K562 (cell line): ENCODE data around the gene G6PD. TPM values are rescaled to one million over a fixed set of nuclear protein-coding genes. Genes with fewer than 3 reads are reported as not detected.

Experiments
- CAMTA2 ChIP-seq: fragments of 250-450 bp; sonication (Bioruptor Pico); conservative IDR thresholded peaks from 2 replicates; pipeline ENCODE4 v1.5.1; 2022
- GATAD2A ChIP-seq: fragments of 450-650 bp; IDR thresholded peaks from 2 replicates; pipeline ENCODE4 v1.6.1; 2017
- GATAD2B ChIP-seq: fragments of 450-650 bp; IDR thresholded peaks from 2 replicates; pipeline ENCODE4 v1.6.1; 2017; ENCODE audit warnings: mild to moderate bottlenecking, borderline replicate concordance
- MXI1 ChIP-seq: IDR thresholded peaks from 2 replicates; pipeline ENCODE4 v1.6.1; 2011; ENCODE audit warnings: low read depth, mild to moderate bottlenecking, improper control_type of control experiment, low read length
- PREB ChIP-seq: sonication (generic); formaldehyde crosslinking; IDR thresholded peaks from 2 replicates; pipeline ENCODE4 v1.8.1; 2023; ENCODE audit warnings: mild to moderate bottlenecking, missing genetic modification reagents
- RBM14 ChIP-seq: fragments of 200-400 bp; formaldehyde crosslinking; IDR thresholded peaks from 2 replicates; pipeline ENCODE4 v1.6.1; 2018; ENCODE audit warnings: low read depth, mild to moderate bottlenecking, low read length, moderate library complexity, borderline replicate concordance; ENCODE audit not compliant: insufficient read depth
- SETDB1 ChIP-seq: IDR thresholded peaks from one replicate; pipeline ENCODE4 v1.6.1; 2012; ENCODE audit warnings: low read length, control low read depth, inconsistent platforms
- SMARCC2 ChIP-seq: fragments of 450-650 bp; IDR thresholded peaks from 2 replicates; pipeline ENCODE4 v1.6.1; 2017; ENCODE audit warnings: antibody characterized with exemption, moderate library complexity, mild to moderate bottlenecking, low read depth
- SPI1 ChIP-seq: IDR thresholded peaks from 2 replicates; pipeline ENCODE4 v1.6.1; 2011; ENCODE audit warnings: low read depth, low read length, control low read depth, borderline replicate concordance
- VEZF1 ChIP-seq: fragments of 200-800 bp; sonication (Bioruptor generic); IDR thresholded peaks from 2 replicates; pipeline ENCODE4 v1.6.1; 2017; ENCODE audit warnings: missing genetic modification characterization, missing compliant biosample characterization
- WHSC1 ChIP-seq: IDR thresholded peaks from one replicate; pipeline ENCODE4 v1.6.1; 2012; ENCODE audit warnings: low read length, control low read depth, inconsistent platforms
- ZFP91 ChIP-seq: sonication (generic); formaldehyde crosslinking; IDR thresholded peaks from 2 replicates; pipeline ENCODE4 v1.8.0; 2022; ENCODE audit warnings: mild to moderate bottlenecking, missing genetic modification reagents
- ZNF347 ChIP-seq: fragments of 450-650 bp; formaldehyde crosslinking; IDR thresholded peaks from 2 replicates; pipeline ENCODE4 v1.4.0; 2020; ENCODE audit warnings: low read depth, mild to moderate bottlenecking, moderate library complexity
- ZNF512 ChIP-seq: IDR thresholded peaks from 2 replicates; pipeline ENCODE4 v1.6.1; 2016; ENCODE audit warnings: missing genetic modification characterization, missing compliant biosample characterization
- ZNF695 ChIP-seq: fragments of 450-650 bp; formaldehyde crosslinking; IDR thresholded peaks from 2 replicates; pipeline ENCODE4 v1.4.0; 2020; ENCODE audit warnings: mild to moderate bottlenecking, moderate library complexity
- ZNF830 ChIP-seq: fragments of 250-450 bp; sonication (Bioruptor Pico); IDR thresholded peaks from 2 replicates; pipeline ENCODE4 v1.5.0; 2021; ENCODE audit warnings: mild to moderate bottlenecking
- ZZZ3 ChIP-seq: fragments of 450-650 bp; IDR thresholded peaks from 2 replicates; pipeline ENCODE4 v1.6.1; 2016; ENCODE audit warnings: antibody characterized with exemption, mild to moderate bottlenecking, moderate library complexity
- polyA plus RNA-seq, 8 experiments: library from polyadenylated mRNA; depleted of rRNA in 4 of 8; stranded (reverse) in 5 of 8; unstranded in 3 of 8; fragments of >200 nt; fragmentation: Nextera tagmentation in 2 of 8; fragmentation: Illumina TruSeq in 1 of 8; extraction: Ambion mirVana in 2 of 8; extraction: Trizol in 1 of 8; gene quantifications; 2 replicates each; pipeline versions ENCODE4 v1.2.1 to v1.2.3, GENCODE V29; 2011 to 2014; ENCODE audit warnings: inconsistent platforms in 1 of 8, missing spikeins in 1 of 8
- total RNA-seq, 7 experiments: library from RNA; depleted of rRNA in 6 of 7; stranded (reverse); fragments of >200 nt in 6 of 7; fragmentation: Illumina TruSeq in 2 of 7; extraction: Trizol in 2 of 7; gene quantifications; 2 replicates each; pipeline versions ENCODE4 v1.2.1 to v1.2.3, GENCODE V29; 2011 to 2021; ENCODE audit warnings: low replicate concordance in 1 of 7
- TF ChIP-seq, protein P1 (sequence below): fragments of 250-450 bp; sonication (Bioruptor Pico); IDR thresholded peaks from 2 replicates; pipeline ENCODE4 v1.5.0; 2021
- TF ChIP-seq, protein P2 (sequence below): sonication (generic); formaldehyde crosslinking; IDR thresholded peaks from 2 replicates; pipeline ENCODE4 v1.9.0; 2022; ENCODE audit warnings: mild to moderate bottlenecking, missing genetic modification reagents
- TF ChIP-seq, protein P3 (sequence below): conservative IDR thresholded peaks from 2 replicates; pipeline ENCODE4 v1.6.1; 2011; ENCODE audit warnings: low read depth, mild to moderate bottlenecking, low read length; ENCODE audit not compliant: control insufficient read depth

Gene G6PD
- total and polyA plus RNA-seq, 9 of the 15 experiments (the other 6 are each of a cell fraction or from before 2014, with no cell fraction given): 2.9 to 222 (median 66.4) TPM

DNA sequence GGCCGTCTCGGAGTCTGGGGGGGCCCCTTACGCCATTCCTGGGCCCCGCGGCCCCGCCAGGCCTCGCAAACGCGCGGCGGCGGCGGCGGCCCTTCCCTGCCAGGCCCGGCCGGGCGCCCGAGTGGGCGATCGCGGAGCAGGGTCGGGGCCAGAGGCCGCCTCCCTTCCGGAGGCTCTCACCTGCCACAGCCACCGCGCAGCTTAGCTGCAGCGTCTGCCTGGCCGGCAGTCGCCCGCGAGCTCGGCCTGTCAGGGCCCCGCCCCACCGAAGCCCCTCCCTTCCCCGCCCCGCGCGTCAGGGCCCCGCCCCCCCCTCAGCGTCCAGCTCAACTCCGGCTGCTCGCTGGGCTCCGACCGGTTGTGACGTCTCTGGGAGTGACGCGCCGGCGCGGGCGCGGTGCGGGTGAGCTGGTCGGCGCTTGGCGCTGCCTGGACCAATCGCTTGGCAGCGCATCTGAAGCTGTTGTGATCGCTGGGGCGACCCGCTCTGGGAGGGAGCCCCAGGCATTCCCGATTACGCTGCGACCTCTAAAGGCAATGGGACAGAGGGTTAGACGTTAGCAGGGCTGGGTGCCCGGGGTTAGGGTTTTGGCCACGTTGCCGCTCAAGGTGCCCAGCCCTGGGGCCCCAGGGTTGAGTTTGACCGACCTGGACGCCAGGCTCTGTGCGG is 56.1 kb downstream of the G6PD start, which contains the start of gene SLC10A3 (continued):
- TF ChIP-seq ZZZ3 (no peak), GATAD2B (peak; percentile 73), WHSC1 (no peak), RBM14 (no peak), ZFP91 (CRISPR knock-in tag) (no peak), SMARCC2 (no peak), SPI1 (no peak), SETDB1 (no peak), ZNF512 (tag) (no peak), ZNF347 (no peak), ZNF695 (CRISPR knock-in tag) (no peak), GATAD2A (no peak), VEZF1 (CRISPR knock-in tag) (peak; percentile 85), PREB (no peak), MXI1 (no peak), ZNF830 (no peak), CAMTA2 (CRISPR knock-in tag) (no peak)
- TF ChIP-seq, protein P1, sequence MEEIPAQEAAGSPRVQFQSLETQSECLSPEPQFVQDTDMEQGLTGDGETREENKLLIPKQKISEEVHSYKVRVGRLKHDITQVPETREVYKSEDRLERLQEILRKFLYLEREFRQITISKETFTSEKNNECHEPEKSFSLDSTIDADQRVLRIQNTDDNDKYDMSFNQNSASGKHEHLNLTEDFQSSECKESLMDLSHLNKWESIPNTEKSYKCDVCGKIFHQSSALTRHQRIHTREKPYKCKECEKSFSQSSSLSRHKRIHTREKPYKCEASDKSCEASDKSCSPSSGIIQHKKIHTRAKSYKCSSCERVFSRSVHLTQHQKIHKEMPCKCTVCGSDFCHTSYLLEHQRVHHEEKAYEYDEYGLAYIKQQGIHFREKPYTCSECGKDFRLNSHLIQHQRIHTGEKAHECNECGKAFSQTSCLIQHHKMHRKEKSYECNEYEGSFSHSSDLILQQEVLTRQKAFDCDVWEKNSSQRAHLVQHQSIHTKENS (CRISPR knock-in tag): no peak
- TF ChIP-seq, protein P2, sequence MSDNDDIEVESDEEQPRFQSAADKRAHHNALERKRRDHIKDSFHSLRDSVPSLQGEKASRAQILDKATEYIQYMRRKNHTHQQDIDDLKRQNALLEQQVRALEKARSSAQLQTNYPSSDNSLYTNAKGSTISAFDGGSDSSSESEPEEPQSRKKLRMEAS: no peak
- TF ChIP-seq, protein P3, sequence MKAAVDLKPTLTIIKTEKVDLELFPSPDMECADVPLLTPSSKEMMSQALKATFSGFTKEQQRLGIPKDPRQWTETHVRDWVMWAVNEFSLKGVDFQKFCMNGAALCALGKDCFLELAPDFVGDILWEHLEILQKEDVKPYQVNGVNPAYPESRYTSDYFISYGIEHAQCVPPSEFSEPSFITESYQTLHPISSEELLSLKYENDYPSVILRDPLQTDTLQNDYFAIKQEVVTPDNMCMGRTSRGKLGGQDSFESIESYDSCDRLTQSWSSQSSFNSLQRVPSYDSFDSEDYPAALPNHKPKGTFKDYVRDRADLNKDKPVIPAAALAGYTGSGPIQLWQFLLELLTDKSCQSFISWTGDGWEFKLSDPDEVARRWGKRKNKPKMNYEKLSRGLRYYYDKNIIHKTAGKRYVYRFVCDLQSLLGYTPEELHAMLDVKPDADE: no peak
